Peyer's patch (tissue), 4 donors: ENCODE results near the gene PPP5C.

Experiments used
- POLR2A ChIP-seq, 2 donors: fragments of 450-650 bp; IDR thresholded peaks; one replicate each; pipeline ENCODE4 v1.5.1; 2017; ENCODE audit warnings: antibody characterized with exemption in 2 of 2, mild to moderate bottlenecking in 2 of 2, moderate library complexity in 2 of 2
- TF ChIP-seq, protein P1 (sequence below), 6 experiments: fragments of 450-650 bp in 4 of 6; fragments of 200-600 bp in 2 of 6; sonication (generic) in 1 of 6; IDR thresholded peaks; one replicate each; pipeline ENCODE4 v1.5.1; 2017 to 2019; ENCODE audit warnings: antibody characterized with exemption in 6 of 6, mild to moderate bottlenecking in 3 of 6, moderate library complexity in 1 of 6

GRCh38 chr19:46367426-46367825 lies 20.5 kb downstream of the PPP5C start:
- TF ChIP-seq, protein P1, sequence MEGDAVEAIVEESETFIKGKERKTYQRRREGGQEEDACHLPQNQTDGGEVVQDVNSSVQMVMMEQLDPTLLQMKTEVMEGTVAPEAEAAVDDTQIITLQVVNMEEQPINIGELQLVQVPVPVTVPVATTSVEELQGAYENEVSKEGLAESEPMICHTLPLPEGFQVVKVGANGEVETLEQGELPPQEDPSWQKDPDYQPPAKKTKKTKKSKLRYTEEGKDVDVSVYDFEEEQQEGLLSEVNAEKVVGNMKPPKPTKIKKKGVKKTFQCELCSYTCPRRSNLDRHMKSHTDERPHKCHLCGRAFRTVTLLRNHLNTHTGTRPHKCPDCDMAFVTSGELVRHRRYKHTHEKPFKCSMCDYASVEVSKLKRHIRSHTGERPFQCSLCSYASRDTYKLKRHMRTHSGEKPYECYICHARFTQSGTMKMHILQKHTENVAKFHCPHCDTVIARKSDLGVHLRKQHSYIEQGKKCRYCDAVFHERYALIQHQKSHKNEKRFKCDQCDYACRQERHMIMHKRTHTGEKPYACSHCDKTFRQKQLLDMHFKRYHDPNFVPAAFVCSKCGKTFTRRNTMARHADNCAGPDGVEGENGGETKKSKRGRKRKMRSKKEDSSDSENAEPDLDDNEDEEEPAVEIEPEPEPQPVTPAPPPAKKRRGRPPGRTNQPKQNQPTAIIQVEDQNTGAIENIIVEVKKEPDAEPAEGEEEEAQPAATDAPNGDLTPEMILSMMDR (IDR thresholded peaks at IDR 0.05): no peak
- no peak for TF ChIP-seq POLR2A (IDR thresholded peaks at IDR 0.05)
